GM10248 (cell line): ENCODE data around the gene B4GALT2.
A peak's percentile ranks its signal among the peaks of the same experiment; 100 is the strongest.

ENCODE experiments used
- CTCF ChIA-PET: fragments of 300-600 bp; sonication (Branson Sonifier 250); formaldehyde crosslinking; extraction: SDS; loops from one replicate; lab custom pipeline; 2021; ENCODE audit warnings: antibody characterized with exemption; lab: Yijun Ruan, JAX
- POLR2A ChIA-PET: fragments of 350-650 bp; sonication (Branson Sonifier 250); formaldehyde crosslinking; extraction: SDS; loops from one replicate; lab custom pipeline; 2020; ENCODE audit warnings: antibody characterized with exemption; lab: Yijun Ruan, JAX
- DNase-seq: peaks from one replicate; pipeline ENCODE4 v3.0.0; 2012; ENCODE audit errors: extremely low spot score
- TF ChIP-seq, protein P1 (sequence below): IDR thresholded peaks from 2 replicates; pipeline ENCODE4 v1.5.1; 2012; ENCODE audit warnings: mild to moderate bottlenecking, low read depth; ENCODE audit errors: extremely low read depth, missing control alignments, control extremely low read depth

B4GALT2 gene

DNA sequence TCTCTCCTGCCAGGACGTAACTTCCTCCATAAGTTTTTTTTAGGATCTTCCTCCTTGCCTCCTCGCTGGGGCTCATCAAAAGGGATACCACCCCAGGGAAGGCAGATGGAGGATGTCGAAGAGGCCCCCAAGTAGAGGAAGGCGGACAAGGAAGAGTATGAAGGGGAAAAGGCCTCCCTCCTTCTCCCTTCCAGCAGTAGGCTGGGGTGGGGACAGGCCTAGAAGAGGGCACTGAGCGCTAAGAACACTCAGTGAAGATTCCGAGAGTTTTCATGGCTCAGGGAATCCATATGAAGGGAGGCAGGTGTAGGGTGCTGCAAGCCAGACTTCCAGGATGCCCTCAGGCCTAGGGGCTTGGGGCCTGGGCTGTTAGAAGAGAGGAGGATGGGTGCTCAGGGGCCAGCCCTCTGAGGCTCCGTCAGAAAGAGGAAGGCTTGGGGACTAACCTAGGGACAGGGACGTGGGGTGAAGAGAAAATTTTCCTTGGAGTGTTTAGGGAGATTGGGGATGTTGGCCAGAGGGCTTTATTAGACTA, 54.1 kb downstream of the B4GALT2 start:
- no peak for DNase-seq
- ChIA-PET CTCF (interaction anchor here (1.1 to 8.4 kb wide), 7 partner anchors 9 to 269 kb away, joined by 3 to 169 read pairs (median 6); no protein-coding TSS in a partner anchor), POLR2A (no interaction called here)
- TF ChIP-seq, protein P1, sequence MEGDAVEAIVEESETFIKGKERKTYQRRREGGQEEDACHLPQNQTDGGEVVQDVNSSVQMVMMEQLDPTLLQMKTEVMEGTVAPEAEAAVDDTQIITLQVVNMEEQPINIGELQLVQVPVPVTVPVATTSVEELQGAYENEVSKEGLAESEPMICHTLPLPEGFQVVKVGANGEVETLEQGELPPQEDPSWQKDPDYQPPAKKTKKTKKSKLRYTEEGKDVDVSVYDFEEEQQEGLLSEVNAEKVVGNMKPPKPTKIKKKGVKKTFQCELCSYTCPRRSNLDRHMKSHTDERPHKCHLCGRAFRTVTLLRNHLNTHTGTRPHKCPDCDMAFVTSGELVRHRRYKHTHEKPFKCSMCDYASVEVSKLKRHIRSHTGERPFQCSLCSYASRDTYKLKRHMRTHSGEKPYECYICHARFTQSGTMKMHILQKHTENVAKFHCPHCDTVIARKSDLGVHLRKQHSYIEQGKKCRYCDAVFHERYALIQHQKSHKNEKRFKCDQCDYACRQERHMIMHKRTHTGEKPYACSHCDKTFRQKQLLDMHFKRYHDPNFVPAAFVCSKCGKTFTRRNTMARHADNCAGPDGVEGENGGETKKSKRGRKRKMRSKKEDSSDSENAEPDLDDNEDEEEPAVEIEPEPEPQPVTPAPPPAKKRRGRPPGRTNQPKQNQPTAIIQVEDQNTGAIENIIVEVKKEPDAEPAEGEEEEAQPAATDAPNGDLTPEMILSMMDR = no peak

DNA sequence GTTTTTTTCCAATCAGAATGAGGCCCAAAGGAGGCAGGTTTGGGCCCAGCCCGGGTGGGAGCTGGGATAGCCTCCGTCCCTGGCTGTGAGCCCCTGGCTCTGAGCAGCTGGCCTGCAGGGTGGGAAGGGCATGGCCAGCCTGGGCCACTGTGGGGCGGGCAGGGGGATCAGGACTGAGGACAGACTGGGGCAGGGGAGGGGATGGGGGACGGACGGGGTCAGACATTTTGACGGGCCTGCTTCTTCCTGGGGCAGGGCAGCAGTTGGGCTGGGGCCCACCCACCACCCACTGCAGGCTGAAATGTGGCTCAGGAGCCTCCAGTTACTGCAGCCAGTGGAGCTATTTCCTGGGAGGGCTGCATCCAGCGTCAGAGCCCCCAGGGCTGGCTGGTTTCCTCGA, 54.7 kb downstream of the B4GALT2 start:
- TF ChIP-seq, protein P1 = no peak
- CTCF ChIA-PET = interaction anchor here (1.0 to 8.4 kb wide), 7 partner anchors 9 to 504 kb away, joined by 3 to 169 read pairs (median 5); no protein-coding TSS in a partner anchor
- POLR2A ChIA-PET = no interaction called here
- DNase-seq = no peak

DNA sequence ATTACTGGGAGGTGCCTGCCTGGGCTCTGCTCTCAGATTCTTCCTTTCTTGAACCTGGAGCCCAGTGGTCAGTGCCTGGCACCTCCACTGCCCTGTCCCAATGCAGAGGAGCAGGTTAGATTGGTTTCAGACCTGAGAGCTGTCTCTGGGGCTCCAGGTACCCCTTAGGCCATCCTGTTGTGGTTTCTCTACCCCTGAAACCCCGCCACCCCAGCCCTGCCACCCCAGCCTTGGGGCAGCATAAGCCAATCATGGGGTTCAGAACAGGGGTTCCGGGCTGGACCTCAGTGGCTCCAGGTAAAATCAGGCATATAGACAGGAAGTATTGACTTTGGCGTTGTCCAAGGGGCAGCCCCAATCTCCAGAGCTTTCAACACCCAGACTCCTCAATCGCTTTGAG, 55.4 kb downstream of the B4GALT2 start:
- TF ChIP-seq, protein P1 = no peak
- CTCF ChIA-PET = interaction anchor here (1.0 to 8.4 kb wide), 10 partner anchors 8 to 505 kb away, joined by 3 to 169 read pairs (median 9); partner anchors contain the start of gene ARTN
- no peak for DNase-seq
- POLR2A ChIA-PET = no interaction called here

DNA sequence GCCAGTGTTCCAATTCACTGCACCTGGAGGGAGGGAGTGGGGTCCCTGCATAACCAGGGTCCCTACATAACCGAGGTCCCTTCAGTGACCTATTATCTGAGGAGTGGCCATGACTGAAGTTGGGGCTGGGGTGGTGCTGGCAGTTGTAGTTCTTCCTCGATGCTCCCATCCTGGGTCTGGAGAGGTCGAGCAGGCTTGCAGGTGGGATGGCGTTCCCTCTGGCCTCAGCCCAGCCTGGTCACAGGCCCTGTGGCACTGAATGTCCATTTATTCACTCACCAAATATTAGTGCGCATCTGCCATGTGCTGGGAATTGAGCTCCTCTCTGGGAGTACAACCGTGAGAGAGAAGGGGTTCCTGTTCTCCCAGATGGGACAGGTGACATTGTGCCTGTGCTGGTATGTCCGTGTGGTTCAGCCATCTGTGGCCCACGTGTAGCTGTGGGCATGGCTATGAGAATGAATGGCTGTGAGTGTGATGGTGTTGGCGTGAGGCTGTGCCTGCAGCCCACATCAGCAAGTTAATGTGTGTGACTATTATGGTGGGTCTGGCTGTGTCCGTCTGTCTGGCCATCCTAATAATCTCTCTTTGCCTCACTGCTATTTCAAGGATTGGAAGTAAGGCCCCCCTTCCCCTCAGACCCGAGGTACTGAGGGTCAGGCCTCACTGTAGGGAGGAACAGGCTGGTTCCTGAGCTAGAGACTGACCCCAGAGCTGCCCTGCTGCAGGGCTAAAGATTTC, 56.1 kb downstream of the B4GALT2 start:
- DNase-seq = no peak
- CTCF ChIA-PET = interaction anchor here (0.9 to 8.4 kb wide), 13 partner anchors 9 to 522 kb away, joined by 3 to 169 read pairs (median 12); partner anchors contain the start of gene ARTN
- POLR2A ChIA-PET = no interaction called here
- TF ChIP-seq, protein P1 = no peak

DNA sequence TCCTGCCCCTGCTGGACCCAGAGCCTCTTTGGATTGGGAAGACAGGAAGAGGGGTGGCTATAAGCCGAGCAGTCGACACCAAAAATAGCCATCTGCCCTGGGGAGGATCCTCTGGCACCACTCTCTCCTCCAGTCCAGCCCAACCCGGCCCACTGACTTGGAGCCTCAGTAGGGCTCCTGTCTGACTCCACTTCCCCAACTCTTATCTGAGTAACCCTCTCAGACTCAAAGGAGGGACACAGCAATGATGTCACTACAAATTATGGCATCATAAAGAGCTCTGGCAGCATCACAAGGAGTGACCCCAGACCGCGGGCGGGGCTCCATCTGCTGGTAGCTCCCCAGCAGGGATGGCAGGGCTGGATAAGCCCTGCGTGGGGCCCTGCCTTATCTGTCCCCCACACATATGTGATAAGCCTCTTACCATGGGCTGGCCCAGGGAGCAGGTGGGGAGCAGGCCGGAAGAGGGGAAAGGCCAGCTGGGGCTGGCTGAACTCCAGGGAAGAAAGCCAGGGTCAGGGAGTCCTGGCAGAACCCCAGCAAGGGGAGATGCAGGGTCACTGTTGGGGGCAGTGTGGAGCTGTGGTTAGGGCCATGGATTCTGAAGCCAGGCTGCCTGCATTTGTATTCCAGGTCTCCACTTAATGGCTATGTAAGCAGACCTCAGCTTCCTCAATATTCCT, 56.9 kb downstream of the B4GALT2 start:
- ChIA-PET POLR2A (no interaction called here), CTCF (interaction anchor here (0.9 to 8.4 kb wide), 21 partner anchors 9 to 523 kb away, joined by 3 to 169 read pairs (median 9); partner anchors contain the start of genes ARTN and IPO13)
- TF ChIP-seq, protein P1 = no peak
- peak; percentile 10 for DNase-seq
